ENCODE results near the gene MRPL12.

GRCh38 chr17:81706757-81707624 lies 3.8 kb downstream of the MRPL12 start:
- TF ChIP-seq CTCF (conservative IDR thresholded peaks at IDR 0.05; ENCODE audit: low read depth in 2 of 2) (no peak), EZH2 (IDR thresholded peaks at IDR 0.05; ENCODE audit: low read depth, unreplicated experiment) (no peak), ETS1 (IDR thresholded peaks at IDR 0.05) (no peak), POLR2AphosphoS5 (IDR thresholded peaks at IDR 0.05; ENCODE audit: low read depth) (no peak), REST (IDR thresholded peaks at IDR 0.05; ENCODE audit: unreplicated experiment) (no peak)

Data from GM23338 (cell line).